Suprapubic skin (tissue), 4 donors: Measurements from ENCODE around the gene GNB5. TPM values are rescaled to one million over a fixed set of nuclear protein-coding genes. Genes with fewer than 3 reads are reported as not detected.
"Not testable (repeated sequence)": the region's sequence is repeated elsewhere in the genome, so short reads cannot be mapped to it uniquely, and the experiment has no call there.

Experiments
- DNase-seq, 2 donors: peaks; one replicate each; pipeline ENCODE4 v3.0.0-alpha.2; 2019; ENCODE audit warnings: low spot score in 2 of 2
- H3K27ac ChIP-seq: fragments of 200-600 bp; sonication (generic); one replicate; pipeline ENCODE4 v1.5.1; 2019
- H3K27me3 ChIP-seq: fragments of 200-600 bp; sonication (generic); one replicate; pipeline ENCODE4 v1.5.1; 2019
- H3K36me3 ChIP-seq: fragments of 200-600 bp; sonication (generic); one replicate; pipeline ENCODE4 v1.5.1; 2019
- H3K4me1 ChIP-seq: fragments of 200-600 bp; sonication (generic); one replicate; pipeline ENCODE4 v1.5.1; 2019
- H3K4me3 ChIP-seq: fragments of 200-600 bp; sonication (generic); one replicate; pipeline ENCODE4 v1.5.1; 2019; ENCODE audit warnings: mild to moderate bottlenecking
- H3K9me3 ChIP-seq: fragments of 200-600 bp; sonication (generic); one replicate; pipeline ENCODE4 v1.5.1; 2019
- CTCF ChIP-seq, 2 donors: fragments of 200-600 bp in 1 of 2; fragments of 450-650 bp in 1 of 2; sonication (generic) in 1 of 2; IDR thresholded peaks; one replicate each; pipeline ENCODE4 v1.5.1; 2016 to 2019; ENCODE audit warnings: antibody characterized with exemption in 2 of 2, mild to moderate bottlenecking in 1 of 2, moderate library complexity in 1 of 2
- EP300 ChIP-seq: sonication (generic); formaldehyde crosslinking; IDR thresholded peaks from one replicate; pipeline ENCODE4 v1.6.1; 2017; ENCODE audit warnings: antibody characterized with exemption
- POLR2A ChIP-seq, 2 donors: fragments of 450-650 bp; IDR thresholded peaks; one replicate each; pipeline ENCODE4 v1.6.1; 2017; ENCODE audit warnings: antibody characterized with exemption in 2 of 2, mild to moderate bottlenecking in 2 of 2, moderate library complexity in 2 of 2
- POLR2AphosphoS5 ChIP-seq, 3 donors: sonication (generic); formaldehyde crosslinking; IDR thresholded peaks; one replicate each; pipeline ENCODE4 v1.6.1; 2017; ENCODE audit warnings: antibody characterized with exemption in 3 of 3
- WGBS: methylation state at CpG from one replicate; pipeline ENCODE4 v1.1.5; 2018; 5-methylcytosine and 5-hydroxymethylcytosine counted together
- total RNA-seq, 4 donors: library from RNA; depleted of rRNA; stranded (reverse); fragments of >200 nt; gene quantifications; one replicate each; pipeline ENCODE4 v1.1.0, GENCODE V29; 2016

The GNB5 gene
- total RNA-seq, result 10 to 100 TPM; 17.1 to 30.8 (median 24.9) TPM

GRCh38 chr15:52191207-52191606 lies at the start of gene GNB5:
Gene GNB5, minus strand, starts transcription at chr15:52191392. Its CDS starts 6,716 bp downstream, at chr15:52184676.
- no peak for DNase-seq
- Histone ChIP-seq H3K9me3 (no peaks in the 10 kb centered on the region), H3K4me3 (no peak within 1 kb of the TSS), H3K27ac (no peak within 1 kb of the TSS), H3K27me3 (no peaks in the 10 kb centered on the region), H3K4me1 (no peaks in the 10 kb centered on the region), H3K36me3 (no peaks in the 10 kb centered on the region)
- no peak for TF ChIP-seq POLR2A (IDR thresholded peaks at IDR 0.05)
- no peak for TF ChIP-seq CTCF (IDR thresholded peaks at IDR 0.05)
- TF ChIP-seq POLR2AphosphoS5 (IDR thresholded peaks at IDR 0.05), result no peak
- TF ChIP-seq EP300, result no peak
- 86% methylated on average over 7 of the region's 7 CpGs for WGBS

GRCh38 chr15:52240166-52240565 lies 49.0 kb upstream of the GNB5 start:
- Histone ChIP-seq H3K4me3 (no peak overlapping the region), H3K27me3 (no peaks in the 10 kb centered on the region), H3K27ac (no peak overlapping the region), H3K4me1 (no peaks in the 10 kb centered on the region), H3K36me3 (peaks cover 13% of the 10 kb centered on the region), H3K9me3 (no peaks in the 10 kb centered on the region)
- TF ChIP-seq CTCF (IDR thresholded peaks at IDR 0.05), result no peak
- no peak for TF ChIP-seq POLR2A (IDR thresholded peaks at IDR 0.05)
- TF ChIP-seq EP300, result no peak
- TF ChIP-seq POLR2AphosphoS5 (IDR thresholded peaks at IDR 0.05), result no peak
- DNase-seq, result no peak
- WGBS, result 91% methylated on average over 3 of the region's 3 CpGs

- H3K27me3 ChIP-seq, H3K9me3 ChIP-seq, H3K4me3 ChIP-seq, DNase-seq, H3K27ac ChIP-seq, H3K4me1 ChIP-seq: not testable (repeated sequence)
- WGBS, result 65% methylated on average over 13 of the region's 13 CpGs
- peaks cover 18% of the 10 kb centered on the region for H3K36me3 ChIP-seq
These were observed 47.9 kb upstream of the GNB5 start for GRCh38 chr15:52238989-52239525.

- no peaks in the 10 kb centered on the region for H3K27me3 ChIP-seq
- no peaks in the 10 kb centered on the region for H3K9me3 ChIP-seq
- WGBS, result 95% methylated on average over 3 of the region's 3 CpGs
- peaks cover 18% of the 10 kb centered on the region for H3K36me3 ChIP-seq
- DNase-seq, result no peak
- peaks cover 9% of the 10 kb centered on the region for H3K4me1 ChIP-seq
- TF ChIP-seq POLR2A (IDR thresholded peaks at IDR 0.05) (no peak), EP300 (no peak), POLR2AphosphoS5 (IDR thresholded peaks at IDR 0.05) (no peak), CTCF (IDR thresholded peaks at IDR 0.05) (no peak)
- no peak overlapping the region for H3K4me3 ChIP-seq
- H3K27ac ChIP-seq, result no peak overlapping the region
These were observed 47.0 kb upstream of the GNB5 start for GRCh38 chr15:52238149-52238548.

GRCh38 chr15:52236013-52236412 lies 44.8 kb upstream of the GNB5 start:
- DNase-seq, result no peak
- Histone ChIP-seq H3K27me3 (no peaks in the 10 kb centered on the region), H3K27ac (no peak overlapping the region), H3K36me3 (peaks cover 18% of the 10 kb centered on the region), H3K4me3 (no peak overlapping the region), H3K4me1 (peaks cover 9% of the 10 kb centered on the region), H3K9me3 (no peaks in the 10 kb centered on the region)
- 66% methylated on average over 8 of the region's 8 CpGs for WGBS
- TF ChIP-seq POLR2AphosphoS5 (IDR thresholded peaks at IDR 0.05) (no peak), EP300 (no peak), CTCF (IDR thresholded peaks at IDR 0.05) (no peak), POLR2A (IDR thresholded peaks at IDR 0.05) (no peak)
